Sigmoid colon (tissue), 7 donors: ENCODE results near the gene GNB5. TPM values are rescaled to one million over a fixed set of nuclear protein-coding genes. Genes with fewer than 3 reads are reported as not detected.

ENCODE experiments used
- DNase-seq: peaks from one replicate; pipeline ENCODE4 v3.0.0-alpha.2; 2019
- H3K27ac ChIP-seq, 4 donors: fragments of 200-600 bp; sonication (generic); one replicate each; pipeline ENCODE4 v1.5.1; 2016 to 2019; ENCODE audit warnings: mild to moderate bottlenecking in 1 of 4
- H3K27me3 ChIP-seq, 3 donors: fragments of 200-600 bp; sonication (generic); one replicate each; pipeline ENCODE4 v1.5.1; 2019; ENCODE audit warnings: mild to moderate bottlenecking in 1 of 3
- H3K36me3 ChIP-seq, 4 donors: fragments of 200-600 bp; sonication (generic); one replicate each; pipeline ENCODE4 v1.5.1; 2016 to 2019
- H3K4me1 ChIP-seq, 4 donors: fragments of 200-600 bp; sonication (generic); one replicate each; pipeline ENCODE4 v1.5.1; 2017 to 2019
- H3K4me3 ChIP-seq, 4 donors: fragments of 200-600 bp; sonication (generic); one replicate each; pipeline ENCODE4 v1.5.1; 2017 to 2019; ENCODE audit warnings: mild to moderate bottlenecking in 2 of 4, moderate library complexity in 1 of 4
- H3K9me3 ChIP-seq, 4 donors: fragments of 200-600 bp in 3 of 4; sonication (generic) in 3 of 4; one replicate each; pipeline versions ENCODE4 v1.5.1 to v1.6.1; 2013 to 2019
- EP300 ChIP-seq, 4 donors: sonication (generic); formaldehyde crosslinking; IDR thresholded peaks; one replicate each; pipeline ENCODE4 v1.6.1; 2017; ENCODE audit warnings: antibody characterized with exemption in 4 of 4
- POLR2A ChIP-seq, 2 donors: fragments of 450-650 bp; IDR thresholded peaks; one replicate each; pipeline ENCODE4 v1.6.1; 2016; ENCODE audit warnings: antibody characterized with exemption in 2 of 2, mild to moderate bottlenecking in 2 of 2, moderate library complexity in 2 of 2
- POLR2AphosphoS5 ChIP-seq, 4 donors: sonication (generic); formaldehyde crosslinking; IDR thresholded peaks; one replicate each; pipeline ENCODE4 v1.6.1; 2017; ENCODE audit warnings: antibody characterized with exemption in 4 of 4
- WGBS, 2 donors: extraction: QIAGEN DNeasy Blood & Tissue Kit; methylation state at CpG; one replicate each; pipeline ENCODE4 v1.1.7; 2013; 5-methylcytosine and 5-hydroxymethylcytosine counted together
- intact Hi-C: fragments of 100-400 bp; cut with DNase I; formaldehyde crosslinking; loops from one replicate; pipeline ENCODE4 v1.15.1; 2023
- polyA plus RNA-seq, 3 donors: library from polyadenylated mRNA; stranded (reverse); fragments of 200-250 nt; gene quantifications; one replicate each; pipeline ENCODE4 v1.2.3, GENCODE V29; 2013
- total RNA-seq, 4 donors: library from RNA; depleted of rRNA; stranded (reverse); fragments of >200 nt; gene quantifications; one replicate each; pipeline ENCODE4 v1.1.0, GENCODE V29; 2016
- TF ChIP-seq, protein P1 (sequence below), 4 experiments: fragments of 450-650 bp in 3 of 4; fragments of 200-600 bp in 1 of 4; IDR thresholded peaks; one replicate each; pipeline ENCODE4 v1.5.1; 2016 to 2019; ENCODE audit warnings: antibody characterized with exemption in 4 of 4, mild to moderate bottlenecking in 3 of 4, moderate library complexity in 2 of 4
- donor health status: healthy with polysubstance abuse.
- donor health status: Bipolar disorder and iron deficiency.
- donor health status: healthy.

GNB5 gene
- total and polyA plus RNA-seq, 7 donors: 7.8 to 39.9 (median 31.9) TPM

DNA sequence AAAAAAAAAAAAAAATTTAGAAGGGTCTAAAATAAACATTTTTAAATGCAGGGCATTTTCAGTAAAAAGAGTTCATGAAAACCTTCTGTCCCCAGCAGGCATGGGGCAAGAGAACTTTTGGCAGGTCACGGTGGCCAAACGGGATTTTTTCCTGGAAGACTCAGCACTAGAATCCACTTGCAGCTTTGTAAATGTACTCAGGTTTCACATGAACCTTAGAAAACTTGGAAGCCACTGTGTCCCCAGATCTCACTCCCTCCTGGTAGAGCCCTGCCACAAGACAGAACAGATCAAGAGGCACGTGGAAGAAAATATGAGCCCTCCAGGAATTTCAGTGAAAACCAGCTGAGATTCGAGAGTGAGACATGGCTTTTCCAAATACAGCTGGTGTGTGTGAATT, 2.1 kb upstream of the GNB5 start:
- H3K36me3 ChIP-seq: no peaks in the 10 kb centered on the region
- no peak for TF ChIP-seq EP300 (IDR thresholded peaks at IDR 0.05)
- TF ChIP-seq, protein P1, sequence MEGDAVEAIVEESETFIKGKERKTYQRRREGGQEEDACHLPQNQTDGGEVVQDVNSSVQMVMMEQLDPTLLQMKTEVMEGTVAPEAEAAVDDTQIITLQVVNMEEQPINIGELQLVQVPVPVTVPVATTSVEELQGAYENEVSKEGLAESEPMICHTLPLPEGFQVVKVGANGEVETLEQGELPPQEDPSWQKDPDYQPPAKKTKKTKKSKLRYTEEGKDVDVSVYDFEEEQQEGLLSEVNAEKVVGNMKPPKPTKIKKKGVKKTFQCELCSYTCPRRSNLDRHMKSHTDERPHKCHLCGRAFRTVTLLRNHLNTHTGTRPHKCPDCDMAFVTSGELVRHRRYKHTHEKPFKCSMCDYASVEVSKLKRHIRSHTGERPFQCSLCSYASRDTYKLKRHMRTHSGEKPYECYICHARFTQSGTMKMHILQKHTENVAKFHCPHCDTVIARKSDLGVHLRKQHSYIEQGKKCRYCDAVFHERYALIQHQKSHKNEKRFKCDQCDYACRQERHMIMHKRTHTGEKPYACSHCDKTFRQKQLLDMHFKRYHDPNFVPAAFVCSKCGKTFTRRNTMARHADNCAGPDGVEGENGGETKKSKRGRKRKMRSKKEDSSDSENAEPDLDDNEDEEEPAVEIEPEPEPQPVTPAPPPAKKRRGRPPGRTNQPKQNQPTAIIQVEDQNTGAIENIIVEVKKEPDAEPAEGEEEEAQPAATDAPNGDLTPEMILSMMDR (IDR thresholded peaks at IDR 0.05): no peak
- no peak for TF ChIP-seq POLR2AphosphoS5 (IDR thresholded peaks at IDR 0.05)
- no peak for TF ChIP-seq POLR2A (IDR thresholded peaks at IDR 0.05)
- H3K27me3 ChIP-seq: no peaks in the 10 kb centered on the region
- no peak overlapping the region for H3K4me3 ChIP-seq
- intact Hi-C loops: no loop called here
- H3K27ac ChIP-seq: no peak overlapping the region
- DNase-seq: no peak
- no peaks in the 10 kb centered on the region for H3K9me3 ChIP-seq
- 87 to 88% methylated on average over 4 of the region's 4 CpGs for WGBS, 2 donors
- no peaks in the 10 kb centered on the region for H3K4me1 ChIP-seq

GRCh38 chr15:52186651-52187486, 4.3 kb downstream of the GNB5 start:
- no peaks in the 10 kb centered on the region for H3K36me3 ChIP-seq
- TF ChIP-seq, protein P1 (IDR thresholded peaks at IDR 0.05): no peak
- TF ChIP-seq POLR2AphosphoS5 (IDR thresholded peaks at IDR 0.05) (no peak), EP300 (IDR thresholded peaks at IDR 0.05) (no peak), POLR2A (IDR thresholded peaks at IDR 0.05) (no peak)
- H3K27me3 ChIP-seq: no peaks in the 10 kb centered on the region
- H3K27ac ChIP-seq: peak overlapping the region in 3 of 4 donors; percentile 39 to 52 (median 49)
- DNase-seq: no peak
- no peaks in the 10 kb centered on the region for H3K4me1 ChIP-seq
- 86 to 89% methylated on average over 11 of the region's 11 CpGs for WGBS, 2 donors
- no peaks in the 10 kb centered on the region for H3K9me3 ChIP-seq
- H3K4me3 ChIP-seq: no peak overlapping the region
- intact Hi-C loops: no loop called here

- 69 to 84% methylated on average over 7 of the region's 7 CpGs for WGBS, 2 donors
- Histone ChIP-seq H3K4me3 (no peak overlapping the region), H3K27me3 (no peaks in the 10 kb centered on the region), H3K4me1 (peaks cover 0 to 7% (median 5%) of the 10 kb centered on the region in 4 donors), H3K36me3 (no peaks in the 10 kb centered on the region), H3K27ac (no peak overlapping the region), H3K9me3 (no peaks in the 10 kb centered on the region)
- DNase-seq: no peak
- TF ChIP-seq, protein P1 (IDR thresholded peaks at IDR 0.05): no peak
- TF ChIP-seq POLR2AphosphoS5 (IDR thresholded peaks at IDR 0.05) (no peak), EP300 (IDR thresholded peaks at IDR 0.05) (no peak), POLR2A (IDR thresholded peaks at IDR 0.05) (no peak)
- intact Hi-C loops: no loop called here
Observed at GRCh38 chr15:52185151-52185561, 6.0 kb downstream of the GNB5 start.

- WGBS, 2 donors: 35 to 59% methylated on average over 5 of the region's 5 CpGs
- TF ChIP-seq POLR2A (IDR thresholded peaks at IDR 0.05): no peak
- no peak for TF ChIP-seq POLR2AphosphoS5 (IDR thresholded peaks at IDR 0.05)
- TF ChIP-seq, protein P1 (IDR thresholded peaks at IDR 0.05): no peak
- no peak for TF ChIP-seq EP300 (IDR thresholded peaks at IDR 0.05)
- no peaks in the 10 kb centered on the region for H3K9me3 ChIP-seq
- H3K27ac ChIP-seq: no peak overlapping the region
- intact Hi-C loops: loop anchor here (5.0 kb wide), 1 partner anchor 43 kb away; no protein-coding TSS in a partner anchor
- H3K4me3 ChIP-seq: no peak overlapping the region
- no peaks in the 10 kb centered on the region for H3K27me3 ChIP-seq
- DNase-seq: no peak
- H3K4me1 ChIP-seq: peaks cover 0 to 8% (median 6%) of the 10 kb centered on the region in 4 donors
- H3K36me3 ChIP-seq: no peaks in the 10 kb centered on the region
Observed at GRCh38 chr15:52184721-52185120, 6.5 kb downstream of the GNB5 start.
